NT2/D1 (cell line): ENCODE results near the gene PRKD2.

Source experiments
- SUZ12 ChIP-seq: IDR thresholded peaks from 2 replicates; pipeline ENCODE4 v1.6.1; 2011; ENCODE audit not compliant: insufficient read length, insufficient read depth; ENCODE audit errors: extremely low read depth
- ZNF274 ChIP-seq: IDR thresholded peaks from 2 replicates; pipeline ENCODE4 v1.6.1; 2011; ENCODE audit warnings: mild to moderate bottlenecking, low read depth, low read length

DNA sequence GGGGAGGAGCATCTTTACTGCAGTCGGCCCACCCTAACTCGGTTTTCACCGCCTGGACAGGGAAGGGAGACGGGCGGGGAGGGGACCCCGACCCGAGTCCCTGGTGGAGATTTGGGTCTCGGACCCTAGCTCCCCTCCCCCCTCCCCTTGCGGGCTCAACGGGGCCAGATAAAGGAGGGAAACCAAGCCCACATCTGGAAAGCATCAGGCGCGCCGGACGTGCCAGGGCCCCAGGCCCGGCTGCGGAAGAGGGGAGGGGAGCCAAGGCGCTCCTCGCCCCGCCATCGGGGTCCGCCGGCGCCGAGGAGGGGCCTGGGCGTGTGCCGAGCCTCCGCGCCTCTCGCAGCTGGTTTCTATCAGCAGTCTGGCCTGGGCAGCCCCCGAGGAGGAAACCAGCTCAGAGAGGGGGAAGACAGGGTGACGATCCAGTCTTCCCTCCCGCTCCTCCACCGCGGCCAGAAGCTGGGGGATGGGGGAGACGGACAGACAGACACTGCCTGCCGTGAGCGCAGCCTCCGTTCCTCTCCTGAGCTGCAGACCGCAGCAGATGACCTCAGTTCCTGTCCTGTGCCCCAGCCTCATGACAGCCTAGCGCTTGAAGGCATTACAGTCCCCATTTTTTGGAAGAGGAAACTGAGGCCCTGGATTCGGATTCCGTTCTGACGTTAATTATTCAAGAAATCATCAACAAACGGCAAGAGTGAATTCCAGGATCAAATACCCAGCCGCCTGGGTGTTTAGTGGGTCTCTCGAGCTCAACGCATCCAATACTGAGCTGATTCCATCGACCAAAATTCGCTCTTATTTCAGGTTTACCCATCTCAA is 77.3 kb downstream of the PRKD2 start:
- no peak for TF ChIP-seq SUZ12
- TF ChIP-seq ZNF274, result no peak
